HepG2 (cell line): ENCODE results near the gene AGRP. TPM values are rescaled to one million over a fixed set of nuclear protein-coding genes. Genes with fewer than 3 reads are reported as not detected.

Source experiments
- ATF2 ChIP-seq: sonication (generic); formaldehyde crosslinking; IDR thresholded peaks from 2 replicates; pipeline ENCODE4 v1.4.0; 2020; ENCODE audit warnings: missing genetic modification reagents
- CCAR2 ChIP-seq: fragments of 200-400 bp; formaldehyde crosslinking; optimal IDR thresholded peaks from 2 replicates; pipeline ENCODE3; 2018; ENCODE audit warnings: low read depth, mild to moderate bottlenecking, low read length, moderate library complexity
- HCFC1 ChIP-seq: fragments of 150-350 bp; IDR thresholded peaks from 2 replicates; pipeline ENCODE4 v1.6.1; 2014; ENCODE audit warnings: low read depth, low read length
- ISX ChIP-seq: sonication (generic); formaldehyde crosslinking; conservative IDR thresholded peaks from 2 replicates; pipeline ENCODE4 v1.5.0; 2020; ENCODE audit warnings: missing genetic modification reagents
- LRRFIP1 ChIP-seq: sonication (generic); formaldehyde crosslinking; conservative IDR thresholded peaks from 2 replicates; pipeline ENCODE4 v1.4.0; 2020; ENCODE audit warnings: missing genetic modification reagents
- NCOA2 ChIP-seq: sonication (generic); formaldehyde crosslinking; IDR thresholded peaks from 2 replicates; pipeline ENCODE4 v1.8.0; 2022; ENCODE audit warnings: inconsistent platforms
- SKIL ChIP-seq: sonication (generic); formaldehyde crosslinking; IDR thresholded peaks from 2 replicates; pipeline ENCODE4 v1.8.0; 2022; ENCODE audit warnings: missing genetic modification reagents, mild to moderate bottlenecking, moderate library complexity, borderline replicate concordance
- SMYD3 ChIP-seq: sonication (generic); formaldehyde crosslinking; IDR thresholded peaks from 2 replicates; pipeline ENCODE4 v1.8.1; 2023; ENCODE audit warnings: mild to moderate bottlenecking, missing genetic modification reagents
- TEAD2 ChIP-seq: sonication (generic); formaldehyde crosslinking; IDR thresholded peaks from 2 replicates; pipeline ENCODE4 v1.9.0; 2021; ENCODE audit warnings: missing genetic modification reagents
- YEATS2 ChIP-seq: sonication (generic); formaldehyde crosslinking; IDR thresholded peaks from 2 replicates; pipeline ENCODE4 v1.4.0; 2020; ENCODE audit warnings: missing genetic modification reagents, borderline replicate concordance
- ZFP90 ChIP-seq: sonication (generic); formaldehyde crosslinking; IDR thresholded peaks from 2 replicates; pipeline ENCODE4 v1.8.0; 2022; ENCODE audit warnings: missing genetic modification reagents, mild to moderate bottlenecking, inconsistent platforms, borderline replicate concordance
- ZNF142 ChIP-seq: sonication (generic); formaldehyde crosslinking; IDR thresholded peaks from 2 replicates; pipeline ENCODE4 v1.4.0; 2020; ENCODE audit warnings: missing genetic modification reagents
- ZNF616 ChIP-seq: sonication (generic); formaldehyde crosslinking; IDR thresholded peaks from 2 replicates; pipeline ENCODE4 v1.5.0; 2020; ENCODE audit warnings: low read depth, mild to moderate bottlenecking, missing genetic modification reagents
- ZNF816 ChIP-seq: sonication (generic); formaldehyde crosslinking; IDR thresholded peaks from 2 replicates; pipeline ENCODE4 v1.8.0; 2022; ENCODE audit warnings: missing genetic modification reagents, mild to moderate bottlenecking, borderline replicate concordance
- polyA plus RNA-seq, 8 experiments: library from polyadenylated mRNA; depleted of rRNA in 3 of 8; stranded (reverse) in 7 of 8; unstranded in 1 of 8; fragments of >200 nt; fragmentation: Illumina TruSeq in 4 of 8; extraction: Trizol in 4 of 8; gene quantifications; 2 replicates each; pipeline versions ENCODE4 v1.2.1 to v1.2.3, GENCODE V29; 2011 to 2016; ENCODE audit warnings: low read depth in 4 of 8, missing spikeins in 1 of 8, mixed read lengths in 1 of 8; ENCODE audit not compliant: insufficient read depth in 1 of 8
- total RNA-seq, 5 experiments: library from RNA; depleted of rRNA; stranded (reverse); fragments of >200 nt; fragmentation: Illumina TruSeq; extraction: Trizol; gene quantifications; 2 replicates each; pipeline ENCODE4 v1.2.3, GENCODE V29; 2016; ENCODE audit warnings: low read depth in 1 of 5

AGRP gene
- total and polyA plus RNA-seq, 2 of the 13 experiments (the other 11 are each of a cell fraction or from before 2014, with no cell fraction given), result not detected

GRCh38 chr16:67480833-67481560, 2.4 kb downstream of the AGRP start, which contains the start of gene ATP6V0D1 (continued):
- TF ChIP-seq ZNF142 (CRISPR knock-in tag) (no peak; the same call in 1 of the 2 replicates), LRRFIP1 (CRISPR knock-in tag) (no peak), ZNF816 (CRISPR knock-in tag) (peak; percentile 56; the same call in 1 of the 2 replicates), ZNF616 (CRISPR knock-in tag) (peak; percentile 77; the same call in 1 of the 2 replicates), CCAR2 (peak; percentile 88), ZFP90 (CRISPR knock-in tag) (peak; percentile 48; the same call in 1 of the 2 replicates), ATF2 (CRISPR knock-in tag) (peak; percentile 93), NCOA2 (peak; percentile 73; the same call in 1 of the 2 replicates), ISX (CRISPR knock-in tag) (no peak), HCFC1 (peak; percentile 69), SKIL (CRISPR knock-in tag) (no peak), TEAD2 (no peak), SMYD3 (CRISPR knock-in tag) (peak; percentile 85; the same call in 1 of the 2 replicates), YEATS2 (CRISPR knock-in tag) (peak; percentile 99)
